ENCODE data around the gene CAPN5. TPM values are rescaled to one million over a fixed set of nuclear protein-coding genes. Genes with fewer than 3 reads are reported as not detected.

The CAPN5 gene
- total RNA-seq, 1 donor from 2014 or later = 7.9 TPM

- Histone ChIP-seq H3K36me3 (no peaks in the 10 kb centered on the region), H3K27ac (no peak overlapping the region), H3K4me1 (no peaks in the 10 kb centered on the region), H3K27me3 (no peaks in the 10 kb centered on the region), H3K9me3 (no peaks in the 10 kb centered on the region), H3K4me3 (no peak overlapping the region)
- DNase-seq (ENCODE audit: low spot score in 2 of 2) = no peak
- intact Hi-C loops (cut with DNase I) = no loop called here
- no peak for TF ChIP-seq CTCF (IDR thresholded peaks at IDR 0.05)
Observed at GRCh38 chr11:77144857-77145428, 78.2 kb downstream of the CAPN5 start.

GRCh38 chr11:77146261-77147035, 79.7 kb downstream of the CAPN5 start:
- H3K27me3 ChIP-seq = no peaks in the 10 kb centered on the region
- H3K36me3 ChIP-seq = no peaks in the 10 kb centered on the region
- no peaks in the 10 kb centered on the region for H3K9me3 ChIP-seq
- TF ChIP-seq CTCF (IDR thresholded peaks at IDR 0.05) = no peak
- no peak overlapping the region for H3K4me3 ChIP-seq
- no peaks in the 10 kb centered on the region for H3K4me1 ChIP-seq
- no peak for DNase-seq (ENCODE audit: low spot score in 2 of 2)
- intact Hi-C loops (cut with DNase I) = no loop called here
- no peak overlapping the region for H3K27ac ChIP-seq

- Histone ChIP-seq H3K9me3 (no peaks in the 10 kb centered on the region), H3K27me3 (no peaks in the 10 kb centered on the region), H3K36me3 (no peaks in the 10 kb centered on the region), H3K27ac (no peak overlapping the region), H3K4me1 (no peaks in the 10 kb centered on the region), H3K4me3 (no peak overlapping the region)
- no peak for DNase-seq (ENCODE audit: low spot score in 2 of 2)
- intact Hi-C loops (cut with DNase I) = no loop called here
- no peak for TF ChIP-seq CTCF (IDR thresholded peaks at IDR 0.05)
Observed at GRCh38 chr11:77147036-77147315, 80.2 kb downstream of the CAPN5 start.

- intact Hi-C loops (cut with DNase I) = no loop called here
- H3K36me3 ChIP-seq = no peaks in the 10 kb centered on the region
- H3K4me1 ChIP-seq = no peaks in the 10 kb centered on the region
- no peak overlapping the region for H3K4me3 ChIP-seq
- H3K27me3 ChIP-seq = no peaks in the 10 kb centered on the region
- no peak for DNase-seq (ENCODE audit: low spot score in 2 of 2)
- no peak for TF ChIP-seq CTCF (IDR thresholded peaks at IDR 0.05)
- H3K27ac ChIP-seq = no peak overlapping the region
- no peaks in the 10 kb centered on the region for H3K9me3 ChIP-seq
Observed at GRCh38 chr11:77147668-77148321, 81.0 kb downstream of the CAPN5 start.

- intact Hi-C loops (cut with DNase I) = no loop called here
- H3K27me3 ChIP-seq = no peaks in the 10 kb centered on the region
- DNase-seq (ENCODE audit: low spot score in 2 of 2) = no peak
- H3K4me1 ChIP-seq = peaks cover under 1 to 7% of the 10 kb centered on the region in 2 donors
- no peak for TF ChIP-seq CTCF (IDR thresholded peaks at IDR 0.05)
- H3K9me3 ChIP-seq = no peaks in the 10 kb centered on the region
- H3K36me3 ChIP-seq = no peaks in the 10 kb centered on the region
- H3K4me3 ChIP-seq = no peak overlapping the region
- no peak overlapping the region for H3K27ac ChIP-seq
Observed at GRCh38 chr11:77148963-77149715, 82.4 kb downstream of the CAPN5 start.

Measured in ascending aorta (tissue), 2 donors.